GM19238 (cell line): ENCODE measurements around the gene TGFB1I1.
"Not testable (repeated sequence)": the region's sequence is repeated elsewhere in the genome, so short reads cannot be mapped to it uniquely, and the experiment has no call there.

ENCODE experiments used
- DNase-seq: peaks from one replicate; pipeline ENCODE4 v3.0.0; 2011; ENCODE audit warnings: low spot score; ENCODE audit not compliant: insufficient read length

The TGFB1I1 gene

GRCh38 chr16:31467858-31468257 lies 4.1 kb upstream of the TGFB1I1 start:
- DNase-seq: no peak

- DNase-seq: no peak
Observed at GRCh38 chr16:31470615-31471014, 1.3 kb upstream of the TGFB1I1 start.

GRCh38 chr16:31471241-31471874 lies 594 bp upstream of the TGFB1I1 start:
- DNase-seq: no peak

- DNase-seq: no peak
Observed at GRCh38 chr16:31472709-31473203, 804 bp downstream of the TGFB1I1 start.

GRCh38 chr16:31473264-31473984 lies 1.5 kb downstream of the TGFB1I1 start:
- DNase-seq: no peak

GRCh38 chr16:31474173-31474714 lies 2.3 kb downstream of the TGFB1I1 start:
- no peak for DNase-seq

GRCh38 chr16:31474773-31475738 lies 3.1 kb downstream of the TGFB1I1 start:
- no peak for DNase-seq

GRCh38 chr16:31475946-31476302 lies 4.0 kb downstream of the TGFB1I1 start:
- DNase-seq: no peak

- DNase-seq: peak; percentile 79
Observed at GRCh38 chr16:31476303-31477219, 4.6 kb downstream of the TGFB1I1 start.

GRCh38 chr16:31477220-31478216 lies 5.6 kb downstream of the TGFB1I1 start:
- peak; percentile 44 for DNase-seq

- no peak for DNase-seq
Observed at GRCh38 chr16:31478956-31479355, 7.0 kb downstream of the TGFB1I1 start.

- no peak for DNase-seq
Observed at GRCh38 chr16:31479751-31480150, 7.8 kb downstream of the TGFB1I1 start.

- DNase-seq: no peak
Observed at GRCh38 chr16:31480851-31481536, 9.0 kb downstream of the TGFB1I1 start.

- no peak for DNase-seq
Observed at GRCh38 chr16:31483081-31483480, 11.1 kb downstream of the TGFB1I1 start, which contains the start of gene SLC5A2. SLC5A2 (plus strand) TSS chr16:31483123; CDS start chr16:31483137, 14 bp downstream.

- DNase-seq: not testable (repeated sequence)
Observed at GRCh38 chr16:31484048-31484447, 12.1 kb downstream of the TGFB1I1 start.

- no peak for DNase-seq
Observed at GRCh38 chr16:31484491-31485171, 12.7 kb downstream of the TGFB1I1 start.

- DNase-seq: no peak
Observed at GRCh38 chr16:31485571-31485970, 13.6 kb downstream of the TGFB1I1 start.

- no peak for DNase-seq
Observed at GRCh38 chr16:31486045-31486444, 14.1 kb downstream of the TGFB1I1 start.
